Fibroblast of lung (primary cell): ENCODE measurements around the gene MMRN2.

ENCODE experiments used
- CTCF ChIP-seq, 2 donors: IDR thresholded peaks in 1 of 2; conservative IDR thresholded peaks in 1 of 2; 1 replicate in 1 of 2; 2 replicates in 1 of 2; pipeline ENCODE4 v1.5.1; 2011 to 2012; ENCODE audit warnings: low read length in 2 of 2, control low read depth in 1 of 2, inconsistent platforms in 1 of 2, low read depth in 1 of 2, mild to moderate bottlenecking in 1 of 2
- EZH2 ChIP-seq: IDR thresholded peaks from 2 replicates; pipeline ENCODE4 v1.5.1; 2012; ENCODE audit warnings: low read length, control low read depth, mild to moderate bottlenecking; ENCODE audit errors: missing control alignments

- TF ChIP-seq EZH2 = no peak
- TF ChIP-seq CTCF (conservative IDR thresholded peaks at IDR 0.05 in 1 of 2, IDR thresholded peaks at IDR 0.05 in 1 of 2; ENCODE audit: low read depth in 1 of 2, low read length in 2 of 2) = no peak
Measured at GRCh38 chr10:86979977-86980448, 22.6 kb upstream of the MMRN2 start.
